T-helper 1 cell (primary cell): ENCODE measurements around the gene CCDC146.
A peak's percentile ranks its signal among the peaks of the same experiment; 100 is the strongest.
"Not testable (repeated sequence)": the region's sequence is repeated elsewhere in the genome, so short reads cannot be mapped to it uniquely, and the experiment has no call there.

ENCODE experiments used
- DNase-seq, 5 donors: peaks; one replicate each; pipeline ENCODE4 v3.0.0-alpha.2; 2012 to 2020

The CCDC146 gene

GRCh38 chr7:77330169-77330882 is 207.9 kb downstream of the CCDC146 start:
- peak in 1 of 5 donors; percentile 59 for DNase-seq

- DNase-seq = peak in 4 of 5 donors; percentile 3 to 81 (median 19)
Measured at GRCh38 chr7:77331938-77332695, 209.7 kb downstream of the CCDC146 start.

GRCh38 chr7:77334039-77334438 is 211.6 kb downstream of the CCDC146 start:
- not testable (repeated sequence) for DNase-seq

- no peak for DNase-seq
Measured at GRCh38 chr7:77335581-77335980, 213.2 kb downstream of the CCDC146 start.

- DNase-seq = no peak
Measured at GRCh38 chr7:77337456-77337990, 215.1 kb downstream of the CCDC146 start.

- DNase-seq = no peak
Measured at GRCh38 chr7:77338260-77338659, 215.8 kb downstream of the CCDC146 start.

GRCh38 chr7:77338883-77339629 is 216.6 kb downstream of the CCDC146 start:
- DNase-seq = no peak

GRCh38 chr7:77339726-77340125 is 217.3 kb downstream of the CCDC146 start:
- no peak for DNase-seq
